NB4 (cell line): ENCODE data around the gene LRRTM2.

Source experiments
- MYC ChIP-seq: IDR thresholded peaks from 2 replicates; pipeline ENCODE4 v1.6.1; 2011; ENCODE audit warnings: low read depth, low read length
- TF ChIP-seq, protein P1 (sequence below): IDR thresholded peaks from one replicate; pipeline ENCODE4 v1.5.1; 2012; ENCODE audit warnings: low read depth, low read length

DNA sequence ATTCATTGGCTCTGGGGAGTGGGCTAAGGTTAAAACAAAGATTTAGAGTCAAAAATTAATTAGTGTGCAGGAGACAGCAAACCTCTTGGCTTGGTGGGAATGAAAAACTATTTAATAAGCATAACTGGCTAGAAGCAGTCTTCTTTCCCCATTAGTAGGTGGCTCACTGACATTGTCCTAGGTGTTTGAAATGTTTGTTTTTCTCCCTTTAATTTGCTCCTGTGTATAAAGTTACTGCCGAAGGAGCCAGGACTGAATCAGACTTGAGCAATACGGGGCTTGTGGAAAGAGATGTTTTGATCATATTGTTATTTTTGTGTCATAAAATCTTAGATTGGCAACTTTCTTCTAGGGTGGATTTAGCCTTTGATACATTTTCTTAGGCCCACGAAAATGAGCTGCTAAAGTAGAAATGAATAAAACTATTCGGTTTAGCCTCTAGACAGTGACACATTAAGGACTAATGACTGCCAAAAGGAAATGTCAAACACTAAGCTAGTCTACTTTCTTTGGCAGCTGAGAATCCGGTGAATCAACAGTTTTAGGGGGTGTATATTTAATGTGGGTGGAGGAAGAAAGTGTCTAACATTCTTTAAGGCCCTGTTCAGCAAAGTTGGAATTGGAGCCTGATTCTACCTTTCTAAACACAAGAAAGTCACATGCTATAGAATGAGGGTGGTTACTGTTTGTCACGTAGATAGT is 30.2 kb downstream of the LRRTM2 start:
- TF ChIP-seq, protein P1, sequence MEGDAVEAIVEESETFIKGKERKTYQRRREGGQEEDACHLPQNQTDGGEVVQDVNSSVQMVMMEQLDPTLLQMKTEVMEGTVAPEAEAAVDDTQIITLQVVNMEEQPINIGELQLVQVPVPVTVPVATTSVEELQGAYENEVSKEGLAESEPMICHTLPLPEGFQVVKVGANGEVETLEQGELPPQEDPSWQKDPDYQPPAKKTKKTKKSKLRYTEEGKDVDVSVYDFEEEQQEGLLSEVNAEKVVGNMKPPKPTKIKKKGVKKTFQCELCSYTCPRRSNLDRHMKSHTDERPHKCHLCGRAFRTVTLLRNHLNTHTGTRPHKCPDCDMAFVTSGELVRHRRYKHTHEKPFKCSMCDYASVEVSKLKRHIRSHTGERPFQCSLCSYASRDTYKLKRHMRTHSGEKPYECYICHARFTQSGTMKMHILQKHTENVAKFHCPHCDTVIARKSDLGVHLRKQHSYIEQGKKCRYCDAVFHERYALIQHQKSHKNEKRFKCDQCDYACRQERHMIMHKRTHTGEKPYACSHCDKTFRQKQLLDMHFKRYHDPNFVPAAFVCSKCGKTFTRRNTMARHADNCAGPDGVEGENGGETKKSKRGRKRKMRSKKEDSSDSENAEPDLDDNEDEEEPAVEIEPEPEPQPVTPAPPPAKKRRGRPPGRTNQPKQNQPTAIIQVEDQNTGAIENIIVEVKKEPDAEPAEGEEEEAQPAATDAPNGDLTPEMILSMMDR, result no peak
- TF ChIP-seq MYC, result no peak
